ENCODE measurements around the gene ZNF143.

ZNF143 gene

GRCh38 chr11:9570313-9571025 lies 109.7 kb downstream of the ZNF143 start:
- Histone ChIP-seq H3K18ac (ENCODE audit: low read length) (no peak overlapping the region), H4K8ac (ENCODE audit: low read depth, low read length) (no peak overlapping the region), H2AK5ac (ENCODE audit: low read depth, low read length) (no peak overlapping the region), H3K36me3 (replicated peaks in 1 of 2; ENCODE audit: control insufficient read depth in 2 of 2, insufficient read depth in 2 of 2, low read length in 2 of 2) (peaks cover 0 to 6% of the 10 kb centered on the region in 2 donors), H4K91ac (ENCODE audit: low read depth, low read length, poor library complexity) (no peak overlapping the region), H3K79me1 (ENCODE audit: low read depth, low read length) (no peaks in the 10 kb centered on the region), H2BK12ac (ENCODE audit: low read length) (no peak overlapping the region), H3K4me2 (ENCODE audit: insufficient read depth, low read length, poor library complexity, severe bottlenecking) (no peak overlapping the region), H3K27ac (replicated peaks; ENCODE audit: low read length) (no peak overlapping the region), H2BK120ac (ENCODE audit: low read depth, low read length) (no peak overlapping the region), H2AFZ (ENCODE audit: low read length) (no peak overlapping the region), H3K4ac (ENCODE audit: low read length) (no peak overlapping the region), H3K9ac (ENCODE audit: low read depth, low read length, poor library complexity) (no peak overlapping the region), H3K27me3 (ENCODE audit: control insufficient read depth in 3 of 3, insufficient read depth in 3 of 3, low read depth in 1 of 3, low read length in 3 of 3) (no peaks in the 10 kb centered on the region), H2BK5ac (ENCODE audit: low read length) (no peak overlapping the region), H3K23ac (ENCODE audit: low read depth, low read length, poor library complexity) (no peak overlapping the region), H3K9me3 (replicated peaks in 1 of 2; ENCODE audit: control insufficient read depth in 2 of 2, insufficient read depth in 1 of 2, low read depth in 1 of 2, low read length in 2 of 2) (no peaks in the 10 kb centered on the region), H3K4me1 (ENCODE audit: control insufficient read depth in 2 of 2, insufficient read depth in 1 of 2, low read depth in 1 of 2, low read length in 2 of 2) (peaks cover 11 to 19% of the 10 kb centered on the region in 2 donors), H2BK15ac (ENCODE audit: low read length) (no peak overlapping the region), H3K4me3 (ENCODE audit: low read length in 2 of 2) (no peak overlapping the region), H3K14ac (ENCODE audit: low read length) (no peak overlapping the region)
- DNase-seq (ENCODE audit: low spot score) = no peak
- no CpG with 5 or more reads among the region's 9 CpGs for WGBS, 2 donors (ENCODE audit: extremely low coverage in 2 of 2, insufficient read length in 2 of 2, insufficient replicate concordance in 1 of 2)

GRCh38 chr11:9571071-9571762 lies 110.4 kb downstream of the ZNF143 start:
- H3K36me3 ChIP-seq (replicated peaks in 1 of 2; ENCODE audit: control insufficient read depth in 2 of 2, insufficient read depth in 2 of 2, low read length in 2 of 2) = peaks cover 0 to 13% of the 10 kb centered on the region in 2 donors
- peaks cover 9 to 13% of the 10 kb centered on the region in 2 donors for H3K4me1 ChIP-seq (ENCODE audit: control insufficient read depth in 2 of 2, insufficient read depth in 1 of 2, low read depth in 1 of 2, low read length in 2 of 2)
- H3K9me3 ChIP-seq (replicated peaks in 1 of 2; ENCODE audit: control insufficient read depth in 2 of 2, insufficient read depth in 1 of 2, low read depth in 1 of 2, low read length in 2 of 2) = no peaks in the 10 kb centered on the region
- H3K27me3 ChIP-seq (ENCODE audit: control insufficient read depth in 3 of 3, insufficient read depth in 3 of 3, low read depth in 1 of 3, low read length in 3 of 3) = no peaks in the 10 kb centered on the region
- no peak overlapping the region for H3K27ac ChIP-seq (replicated peaks; ENCODE audit: low read length)
- H2BK5ac ChIP-seq (ENCODE audit: low read length) = no peak overlapping the region
- H3K9ac ChIP-seq (ENCODE audit: low read depth, low read length, poor library complexity) = no peak overlapping the region
- H3K14ac ChIP-seq (ENCODE audit: low read length) = no peak overlapping the region
- H3K79me1 ChIP-seq (ENCODE audit: low read depth, low read length) = no peaks in the 10 kb centered on the region
- H4K8ac ChIP-seq (ENCODE audit: low read depth, low read length) = no peak overlapping the region
- DNase-seq (ENCODE audit: low spot score) = no peak
- H3K23ac ChIP-seq (ENCODE audit: low read depth, low read length, poor library complexity) = no peak overlapping the region
- no peak overlapping the region for H2BK12ac ChIP-seq (ENCODE audit: low read length)
- WGBS, 2 donors (ENCODE audit: extremely low coverage in 2 of 2, insufficient read length in 2 of 2, insufficient replicate concordance in 1 of 2) = no CpG with 5 or more reads among the region's 8 CpGs
- no peak overlapping the region for H2BK120ac ChIP-seq (ENCODE audit: low read depth, low read length)
- H3K4me3 ChIP-seq (ENCODE audit: low read length in 2 of 2) = no peak overlapping the region
- no peak overlapping the region for H2AK5ac ChIP-seq (ENCODE audit: low read depth, low read length)
- H3K18ac ChIP-seq (ENCODE audit: low read length) = no peak overlapping the region
- H3K4ac ChIP-seq (ENCODE audit: low read length) = no peak overlapping the region
- H2AFZ ChIP-seq (ENCODE audit: low read length) = no peak overlapping the region
- H4K91ac ChIP-seq (ENCODE audit: low read depth, low read length, poor library complexity) = no peak overlapping the region
- H2BK15ac ChIP-seq (ENCODE audit: low read length) = no peak overlapping the region
- H3K4me2 ChIP-seq (ENCODE audit: insufficient read depth, low read length, poor library complexity, severe bottlenecking) = no peak overlapping the region

- H2BK5ac ChIP-seq (ENCODE audit: low read length) = no peak overlapping the region
- no peak overlapping the region for H2BK15ac ChIP-seq (ENCODE audit: low read length)
- no peak overlapping the region for H3K27ac ChIP-seq (replicated peaks; ENCODE audit: low read length)
- no peak overlapping the region for H2AK5ac ChIP-seq (ENCODE audit: low read depth, low read length)
- H4K8ac ChIP-seq (ENCODE audit: low read depth, low read length) = no peak overlapping the region
- H3K27me3 ChIP-seq (ENCODE audit: control insufficient read depth in 3 of 3, insufficient read depth in 3 of 3, low read depth in 1 of 3, low read length in 3 of 3) = no peaks in the 10 kb centered on the region
- H3K23ac ChIP-seq (ENCODE audit: low read depth, low read length, poor library complexity) = no peak overlapping the region
- H3K4me2 ChIP-seq (ENCODE audit: insufficient read depth, low read length, poor library complexity, severe bottlenecking) = no peak overlapping the region
- peaks cover 0 to 19% of the 10 kb centered on the region in 2 donors for H3K36me3 ChIP-seq (replicated peaks in 1 of 2; ENCODE audit: control insufficient read depth in 2 of 2, insufficient read depth in 2 of 2, low read length in 2 of 2)
- no peaks in the 10 kb centered on the region for H3K79me1 ChIP-seq (ENCODE audit: low read depth, low read length)
- H3K9ac ChIP-seq (ENCODE audit: low read depth, low read length, poor library complexity) = no peak overlapping the region
- H3K4ac ChIP-seq (ENCODE audit: low read length) = no peak overlapping the region
- H2AFZ ChIP-seq (ENCODE audit: low read length) = no peak overlapping the region
- no peak for DNase-seq (ENCODE audit: low spot score)
- no peak overlapping the region for H3K4me3 ChIP-seq (ENCODE audit: low read length in 2 of 2)
- no peak overlapping the region for H4K91ac ChIP-seq (ENCODE audit: low read depth, low read length, poor library complexity)
- no peak overlapping the region for H3K14ac ChIP-seq (ENCODE audit: low read length)
- peaks cover 7 to 11% of the 10 kb centered on the region in 2 donors for H3K4me1 ChIP-seq (ENCODE audit: control insufficient read depth in 2 of 2, insufficient read depth in 1 of 2, low read depth in 1 of 2, low read length in 2 of 2)
- H2BK12ac ChIP-seq (ENCODE audit: low read length) = no peak overlapping the region
- no peak overlapping the region for H3K18ac ChIP-seq (ENCODE audit: low read length)
- H2BK120ac ChIP-seq (ENCODE audit: low read depth, low read length) = no peak overlapping the region
- H3K9me3 ChIP-seq (replicated peaks in 1 of 2; ENCODE audit: control insufficient read depth in 2 of 2, insufficient read depth in 1 of 2, low read depth in 1 of 2, low read length in 2 of 2) = no peaks in the 10 kb centered on the region
- no CpG with 5 or more reads among the region's 6 CpGs for WGBS, 2 donors (ENCODE audit: extremely low coverage in 2 of 2, insufficient read length in 2 of 2, insufficient replicate concordance in 1 of 2)
Observed at GRCh38 chr11:9571763-9572115, 110.9 kb downstream of the ZNF143 start.

DNA sequence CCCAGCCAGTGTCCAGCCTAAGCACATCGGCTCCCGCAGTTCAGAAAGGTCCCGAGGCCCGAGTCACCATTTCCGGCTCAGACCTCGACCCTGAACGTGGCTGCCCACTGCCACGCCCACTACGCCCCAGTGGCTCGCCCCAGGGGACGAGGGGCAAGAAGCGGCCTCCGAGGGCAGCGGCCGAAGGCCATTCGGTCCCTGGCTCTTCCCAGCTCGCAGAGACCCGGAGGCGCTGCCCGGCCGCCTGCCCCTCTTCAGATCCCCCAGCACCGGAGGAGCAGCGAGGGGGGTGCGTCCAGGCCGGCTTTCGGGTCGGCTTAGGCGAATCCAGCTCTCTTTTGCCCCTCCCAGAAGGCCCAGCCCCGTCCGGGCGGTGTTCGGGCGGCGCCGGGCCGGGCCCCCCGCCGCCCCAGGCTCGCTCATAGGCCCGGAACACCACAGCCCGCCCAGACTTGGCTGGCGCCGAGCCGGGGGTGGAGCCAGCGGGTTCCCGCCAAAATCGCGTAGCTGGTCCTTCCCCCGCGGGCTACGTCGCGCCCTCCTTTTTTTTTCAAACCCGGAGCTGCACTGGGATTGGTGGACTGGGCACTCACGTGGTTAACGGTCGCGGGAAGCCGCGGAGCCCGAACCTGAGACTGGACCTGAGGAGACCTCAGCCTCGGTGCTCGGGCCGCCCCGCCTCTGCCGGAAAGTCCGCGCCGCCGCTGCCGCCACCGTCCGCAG lies 112.4 kb downstream of the ZNF143 start, which contains the start of gene WEE1:
Gene WEE1 (plus strand): TSS at position 619 of the 723 bp plus-strand sequence. CDS start 264 bp downstream, outside the sequence.
- Histone ChIP-seq H2BK12ac (ENCODE audit: low read length) (peak within 1 kb of the TSS; percentile 63), H3K4me2 (ENCODE audit: insufficient read depth, low read length, poor library complexity, severe bottlenecking) (peak within 1 kb of the TSS; percentile 84), H3K4me3 (ENCODE audit: low read length in 2 of 2) (peak within 1 kb of the TSS; percentile 91 to 100), H3K9ac (ENCODE audit: low read depth, low read length, poor library complexity) (peak within 1 kb of the TSS; percentile 95), H4K8ac (ENCODE audit: low read depth, low read length) (no peak within 1 kb of the TSS), H2AK5ac (ENCODE audit: low read depth, low read length) (peak within 1 kb of the TSS; percentile 99), H3K27ac (replicated peaks; ENCODE audit: low read length) (peak within 1 kb of the TSS; percentile 98), H2BK120ac (ENCODE audit: low read depth, low read length) (peak within 1 kb of the TSS; percentile 99), H3K36me3 (replicated peaks in 1 of 2; ENCODE audit: control insufficient read depth in 2 of 2, insufficient read depth in 2 of 2, low read length in 2 of 2) (peaks cover 5 to 33% of the 10 kb centered on the region in 2 donors), H2AFZ (ENCODE audit: low read length) (peak within 1 kb of the TSS; percentile 93), H2BK5ac (ENCODE audit: low read length) (peak within 1 kb of the TSS; percentile 99), H3K14ac (ENCODE audit: low read length) (peak within 1 kb of the TSS; percentile 58), H3K23ac (ENCODE audit: low read depth, low read length, poor library complexity) (peak within 1 kb of the TSS; percentile 94), H3K79me1 (ENCODE audit: low read depth, low read length) (no peaks in the 10 kb centered on the region), H3K4me1 (ENCODE audit: control insufficient read depth in 2 of 2, insufficient read depth in 1 of 2, low read depth in 1 of 2, low read length in 2 of 2) (peaks cover 7 to 15% of the 10 kb centered on the region in 2 donors), H3K4ac (ENCODE audit: low read length) (peak within 1 kb of the TSS; percentile 80), H3K27me3 (ENCODE audit: control insufficient read depth in 3 of 3, insufficient read depth in 3 of 3, low read depth in 1 of 3, low read length in 3 of 3) (no peaks in the 10 kb centered on the region), H2BK15ac (ENCODE audit: low read length) (peak within 1 kb of the TSS; percentile 95), H3K9me3 (replicated peaks in 1 of 2; ENCODE audit: control insufficient read depth in 2 of 2, insufficient read depth in 1 of 2, low read depth in 1 of 2, low read length in 2 of 2) (no peaks in the 10 kb centered on the region), H3K18ac (ENCODE audit: low read length) (peak within 1 kb of the TSS; percentile 100), H4K91ac (ENCODE audit: low read depth, low read length, poor library complexity) (peak within 1 kb of the TSS; percentile 93)
- DNase-seq (ENCODE audit: low spot score) = peak; percentile 99
- WGBS, 2 donors (ENCODE audit: extremely low coverage in 2 of 2, insufficient read length in 2 of 2, insufficient replicate concordance in 1 of 2) = no CpG with 5 or more reads among the region's 73 CpGs
